K562 (cell line): ENCODE measurements around the gene YTHDF1. TPM values are rescaled to one million over a fixed set of nuclear protein-coding genes. Genes with fewer than 3 reads are reported as not detected.
A peak's percentile ranks its signal among the peaks of the same experiment; 100 is the strongest.

Experiments
- ATAC-seq: fragments of 200-7000 bp; cut with Tn5 transposase; 3 replicates; pipeline ENCODE4 v1.9.1; 2020; ENCODE audit warnings: moderate library complexity
- BruUV-seq: library from RNA; stranded (reverse); fragments of 400-500 nt; replicated peaks from 2 replicates; lab custom pipeline; 2021; lab: Mats Ljungman, UMichigan
- CTCF ChIA-PET: fragments of 300-600 bp; formaldehyde crosslinking; extraction: SDS; loops from one replicate; lab custom pipeline; 2021; ENCODE audit warnings: low intra/inter-chr PET ratio; lab: Yijun Ruan, JAX
- POLR2A ChIA-PET: fragments of 300-600, 350-650 bp; sonication (Branson Sonifier 250); formaldehyde crosslinking; extraction: SDS; loops from one replicate; lab custom pipeline; 2021; ENCODE audit warnings: antibody characterized with exemption, inconsistent platforms; lab: Yijun Ruan, JAX
- DNase-seq, 4 experiments: peaks; one replicate each; pipeline versions ENCODE4 v3.0.0 to v3.0.0-alpha.2; 2011 to 2018; ENCODE audit warnings: low spot score in 3 of 4, mixed read lengths in 3 of 4; ENCODE audit errors: extremely low read depth in 1 of 4
- FAIRE-seq: peaks from 2 replicates; lab custom pipeline; 2011; peaks lifted over from hg19 to GRCh38; lab: Jason Lieb, UNC
- H2AFZ ChIP-seq: 2 replicates; pipeline ENCODE4 v1.6.0; 2011; ENCODE audit warnings: low read depth, low read length, control low read depth, inconsistent platforms
- H3K27ac ChIP-seq: fragments of 200-600 bp; 3 replicates; pipeline ENCODE4 v1.8.0; 2011; ENCODE audit warnings: low read depth, mild to moderate bottlenecking, control low read depth, inconsistent platforms, low read length, moderate library complexity, mixed read lengths; ENCODE audit errors: extremely low read depth
- H3K27me3 ChIP-seq, 2 experiments: fragments of 300-600 bp in 1 of 2; 2 replicates in 1 of 2; 3 replicates in 1 of 2; pipeline versions ENCODE4 v1.6.0 to v1.8.0; 2011; ENCODE audit warnings: inconsistent platforms in 2 of 2, low read length in 2 of 2, mild to moderate bottlenecking in 1 of 2, mixed read lengths in 1 of 2, moderate library complexity in 1 of 2; ENCODE audit not compliant: control insufficient read depth in 2 of 2, insufficient read depth in 2 of 2
- H3K36me3 ChIP-seq: fragments of 300-600 bp; 3 replicates; pipeline ENCODE4 v1.8.0; 2011; ENCODE audit warnings: mild to moderate bottlenecking, low read length, inconsistent platforms; ENCODE audit not compliant: control insufficient read depth, insufficient read depth
- H3K4me1 ChIP-seq, 2 experiments: fragments of 200-600 bp in 1 of 2; replicated peaks in 1 of 2; 2 replicates in 1 of 2; 3 replicates in 1 of 2; pipeline versions ENCODE4 v1.5.1 to v1.8.0; 2011; ENCODE audit warnings: inconsistent platforms in 2 of 2, low read length in 2 of 2, mild to moderate bottlenecking in 1 of 2, mixed read lengths in 1 of 2, moderate library complexity in 1 of 2; ENCODE audit not compliant: control insufficient read depth in 2 of 2, insufficient read depth in 2 of 2
- H3K4me2 ChIP-seq: 2 replicates; pipeline ENCODE4 v1.6.1; 2011; ENCODE audit warnings: low read length, control low read depth, inconsistent platforms, mixed read lengths; ENCODE audit not compliant: insufficient read depth
- H3K4me3 ChIP-seq: fragments of 200-600 bp; sonication (generic), shearing (Covaris generic); 2 replicates; pipeline ENCODE4 v1.5.1; 2016; ENCODE audit warnings: control low read depth, inconsistent platforms
- H3K79me2 ChIP-seq: fragments of 200-600 bp; 3 replicates; pipeline ENCODE4 v1.8.0; 2011; ENCODE audit warnings: low read length, inconsistent platforms; ENCODE audit not compliant: control insufficient read depth, insufficient read depth
- H3K9ac ChIP-seq, 2 experiments: 2 replicates each; pipeline versions ENCODE4 v1.6.0 to v1.6.1; 2011; ENCODE audit warnings: low read depth in 2 of 2, low read length in 2 of 2, control low read depth in 1 of 2, inconsistent platforms in 1 of 2, mild to moderate bottlenecking in 1 of 2, mixed read lengths in 1 of 2; ENCODE audit not compliant: insufficient read depth in 1 of 2
- H3K9me1 ChIP-seq: one replicate; pipeline ENCODE4 v1.6.0; 2011; ENCODE audit warnings: inconsistent platforms, mild to moderate bottlenecking, low read length, moderate library complexity; ENCODE audit not compliant: control insufficient read depth, insufficient read depth
- H3K9me3 ChIP-seq: replicated peaks from 2 replicates; pipeline ENCODE4 v1.5.1; 2011; ENCODE audit warnings: low read depth, low read length, inconsistent platforms; ENCODE audit not compliant: control insufficient read depth, insufficient read depth
- H4K20me1 ChIP-seq: replicated peaks from 2 replicates; pipeline ENCODE4 v1.6.1; 2011; ENCODE audit warnings: low read length, inconsistent platforms, mixed read lengths; ENCODE audit not compliant: control insufficient read depth, insufficient read depth
- ATF4 ChIP-seq: fragments of 450-650 bp; formaldehyde crosslinking; IDR thresholded peaks from 2 replicates; pipeline ENCODE4 v1.4.0; 2022; ENCODE audit warnings: mild to moderate bottlenecking, moderate library complexity
- BRD4 ChIP-seq: fragments of 200-600 bp; sonication (generic); IDR thresholded peaks from 2 replicates; pipeline ENCODE4 v1.6.1; 2017; ENCODE audit warnings: inconsistent platforms
- ESRRB ChIP-seq: fragments of 250-450 bp; sonication (Bioruptor Pico); IDR thresholded peaks from 2 replicates; pipeline ENCODE4 v1.5.0; 2020; ENCODE audit warnings: mild to moderate bottlenecking, moderate library complexity, borderline replicate concordance
- FOXJ3 ChIP-seq: sonication (generic); formaldehyde crosslinking; IDR thresholded peaks from 2 replicates; pipeline ENCODE4 v1.4.0; 2020; ENCODE audit warnings: mild to moderate bottlenecking, missing genetic modification reagents
- MEIS2 ChIP-seq: fragments of 450-650 bp; IDR thresholded peaks from 2 replicates; pipeline ENCODE4 v1.6.1; 2014; ENCODE audit warnings: mild to moderate bottlenecking; ENCODE audit not compliant: partially characterized antibody
- PHF8 ChIP-seq: fragments of 200-600 bp; sonication (generic); IDR thresholded peaks from 2 replicates; pipeline ENCODE4 v1.6.1; 2012; ENCODE audit warnings: mixed run types, mild to moderate bottlenecking, inconsistent platforms, low read length, moderate library complexity, borderline replicate concordance
- RCOR1 ChIP-seq, 2 experiments: IDR thresholded peaks; 2 replicates each; pipeline ENCODE4 v1.6.1; 2012; ENCODE audit warnings: low read depth in 2 of 2, low read length in 2 of 2, borderline replicate concordance in 1 of 2, improper control_type of control experiment in 1 of 2
- SNRNP70 ChIP-seq: fragments of 200-400 bp; formaldehyde crosslinking; optimal IDR thresholded peaks from 2 replicates; pipeline ENCODE3; 2017; ENCODE audit warnings: low read depth, low read length
- TFAP4 ChIP-seq: sonication (generic); formaldehyde crosslinking; IDR thresholded peaks from 2 replicates; pipeline ENCODE4 v1.8.0; 2022; ENCODE audit warnings: missing genetic modification reagents, mild to moderate bottlenecking, moderate library complexity, borderline replicate concordance
- YBX1 ChIP-seq: fragments of 450-650 bp; IDR thresholded peaks from 2 replicates; pipeline ENCODE4 v1.7.1; 2016; ENCODE audit warnings: mild to moderate bottlenecking
- ZNF668 ChIP-seq: fragments of 250-450 bp; sonication (Bioruptor Pico); IDR thresholded peaks from 2 replicates; pipeline ENCODE4 v1.8.0; 2022; ENCODE audit warnings: mild to moderate bottlenecking, inconsistent platforms
- ZNF76 ChIP-seq: fragments of 250-450 bp; sonication (Bioruptor Pico); IDR thresholded peaks from 2 replicates; pipeline ENCODE4 v1.4.0; 2020; ENCODE audit warnings: mild to moderate bottlenecking, moderate library complexity, borderline replicate concordance
- WGBS: fragments of 100-300 bp; shearing (Covaris generic); methylation state at CpG from one replicate; pipeline ENCODE4 v1.1.6; 2016; ENCODE audit warnings: low coverage, mixed read lengths; ENCODE audit not compliant: insufficient coverage; ENCODE audit errors: missing lambda C conversion rate; 5-methylcytosine and 5-hydroxymethylcytosine counted together
- in situ Hi-C: fragments of 300-500 bp; cut with MboI; formaldehyde crosslinking; loops from 4 replicates; pipeline ENCODE4 v1.15.0; 2018; ENCODE audit warnings: inconsistent platforms, mixed read lengths
- intact Hi-C: fragments of 100-400 bp; cut with micrococcal nuclease; formaldehyde crosslinking; loops from 2 replicates; pipeline ENCODE4 v1.14.2; 2022
- polyA plus RNA-seq, 8 experiments: library from polyadenylated mRNA; depleted of rRNA in 4 of 8; stranded (reverse) in 5 of 8; unstranded in 3 of 8; fragments of >200 nt; fragmentation: Nextera tagmentation in 2 of 8; fragmentation: Illumina TruSeq in 1 of 8; extraction: Ambion mirVana in 2 of 8; extraction: Trizol in 1 of 8; gene quantifications; 2 replicates each; pipeline versions ENCODE4 v1.2.1 to v1.2.3, GENCODE V29; 2011 to 2014; ENCODE audit warnings: inconsistent platforms in 1 of 8, missing spikeins in 1 of 8
- total RNA-seq, 7 experiments: library from RNA; depleted of rRNA in 6 of 7; stranded (reverse); fragments of >200 nt in 6 of 7; fragmentation: Illumina TruSeq in 2 of 7; extraction: Trizol in 2 of 7; gene quantifications; 2 replicates each; pipeline versions ENCODE4 v1.2.1 to v1.2.3, GENCODE V29; 2011 to 2021; ENCODE audit warnings: low replicate concordance in 1 of 7

The YTHDF1 gene
- total and polyA plus RNA-seq, 9 of the 15 experiments (the other 6 are each of a cell fraction or from before 2014, with no cell fraction given) = 10.1 to 42.4 (median 27.8) TPM

- no peaks in the 10 kb centered on the region for H3K79me2 ChIP-seq
- H3K27ac ChIP-seq = no peak overlapping the region
- H2AFZ ChIP-seq = no peak overlapping the region
- intact Hi-C loops (no loop called here), in situ Hi-C loops (no loop called here)
- peaks cover 35 to 66% of the 10 kb centered on the region in 2 experiments; a peak in 4 of 5 replicates for H3K27me3 ChIP-seq
- no peaks in the 10 kb centered on the region for H3K9me1 ChIP-seq
- POLR2A ChIA-PET = interaction anchor here (0.8 kb wide), 1 partner anchor 23 kb away, joined by 3 read pairs; no protein-coding TSS in a partner anchor
- ATAC-seq = no peak
- CTCF ChIA-PET = no interaction called here
- H4K20me1 ChIP-seq = peaks cover 5% of the 10 kb centered on the region; the same call in 1 of the 2 replicates
- TF ChIP-seq TFAP4 (CRISPR knock-in tag) (0 out of 2 replicates have a peak, but pooled peaks have one; percentile 22), RCOR1 (IDR thresholded peaks at IDR 0.05; ENCODE audit: borderline replicate concordance in 1 of 2, low read depth in 2 of 2, low read length in 2 of 2) (no peak), ESRRB (CRISPR knock-in tag) (no peak)
- TF ChIP-seq, all 486 proteins: peak for 1
- no peak for FAIRE-seq
- BruUV-seq = no TSS peak
- no peak for DNase-seq
- H3K4me2 ChIP-seq = no peak overlapping the region
- no peaks in the 10 kb centered on the region for H3K9me3 ChIP-seq
- WGBS = 0% methylated on average over 2 of the region's 11 CpGs
- 0 out of 4 replicates have a peak overlapping the region, but pooled peaks of 1 of the 2 experiments have one; percentile 17 for H3K9ac ChIP-seq
- H3K4me1 ChIP-seq = peaks cover 0 to 32% of the 10 kb centered on the region in 2 experiments; a peak in 1 of 5 replicates
- H3K4me3 ChIP-seq = no peak overlapping the region
- H3K36me3 ChIP-seq = no peaks in the 10 kb centered on the region
These were observed 25.3 kb upstream of the YTHDF1 start for GRCh38 chr20:63241272-63241671.

DNA sequence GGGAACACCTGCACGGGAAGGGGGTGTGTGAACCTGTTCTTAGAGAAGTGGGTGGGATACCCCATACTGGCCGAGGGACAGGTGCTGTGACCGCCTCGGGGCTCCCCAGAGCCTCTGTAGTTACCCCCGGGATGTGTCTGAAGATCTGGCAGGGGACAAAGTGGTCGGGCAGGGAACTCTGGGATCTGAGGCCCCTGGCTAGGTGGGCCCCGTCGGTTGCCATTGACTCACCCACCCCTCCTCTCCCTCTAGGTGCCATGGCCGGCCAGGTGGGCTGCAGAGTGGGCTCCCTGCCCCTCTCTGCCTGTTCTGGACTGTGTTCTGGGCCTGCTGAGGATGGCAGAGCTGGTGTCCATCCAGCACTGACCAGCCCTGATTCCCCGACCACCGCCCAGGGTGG lies 24.1 kb upstream of the YTHDF1 start:
- intact Hi-C loops (no loop called here), in situ Hi-C loops (no loop called here)
- ChIA-PET CTCF (no interaction called here), POLR2A (no interaction called here)
- H3K79me2 ChIP-seq = no peaks in the 10 kb centered on the region
- H3K4me3 ChIP-seq = no peak overlapping the region
- H4K20me1 ChIP-seq = 0 out of 2 replicates have a peak, but pooled peaks cover 3% of the 10 kb centered on the region
- peaks cover 0 to 42% of the 10 kb centered on the region in 2 experiments; a peak in 3 of 5 replicates for H3K4me1 ChIP-seq
- H3K9ac ChIP-seq = no peak overlapping the region
- no peak overlapping the region for H3K27ac ChIP-seq
- H2AFZ ChIP-seq = no peak overlapping the region
- ATAC-seq (no peak), DNase-seq (no peak), FAIRE-seq (no peak)
- peaks cover 34 to 57% of the 10 kb centered on the region in 2 experiments; a peak in 4 of 5 replicates for H3K27me3 ChIP-seq
- H3K36me3 ChIP-seq = no peaks in the 10 kb centered on the region
- H3K9me1 ChIP-seq = no peaks in the 10 kb centered on the region
- no peaks in the 10 kb centered on the region for H3K9me3 ChIP-seq
- no TSS peak for BruUV-seq
- no peak overlapping the region for H3K4me2 ChIP-seq
- 2% methylated on average over 9 of the region's 11 CpGs for WGBS
- TF ChIP-seq ZNF668 (no peak), MEIS2 (no peak), ZNF76 (CRISPR knock-in tag) (no peak), ATF4 (CRISPR knock-in tag) (no peak), PHF8 (no peak), YBX1 (no peak), FOXJ3 (CRISPR knock-in tag) (no peak), SNRNP70 (no peak), BRD4 (no peak)
